COLO668 (cell line): Measurements from ENCODE around the gene VSX1.
A peak's percentile ranks its signal among the peaks of the same experiment; 100 is the strongest.

Source experiments
- DNase-seq: peaks from one replicate; lab custom pipeline; 2025; ENCODE audit not compliant: unreplicated experiment; lab: John Stamatoyannopoulos, UW

VSX1 gene

GRCh38 chr20:25066386-25066785, 15.6 kb downstream of the VSX1 start:
- peak; percentile 44 for DNase-seq

- DNase-seq, result peak; percentile 55
These were observed 16.2 kb downstream of the VSX1 start for GRCh38 chr20:25065625-25066338.

- DNase-seq, result no peak
These were observed 16.8 kb downstream of the VSX1 start for GRCh38 chr20:25065072-25065624.

GRCh38 chr20:25064561-25065071, 17.3 kb downstream of the VSX1 start:
- DNase-seq, result no peak

- DNase-seq, result no peak
These were observed 18.0 kb downstream of the VSX1 start for GRCh38 chr20:25063981-25064380.

- no peak for DNase-seq
These were observed 18.4 kb downstream of the VSX1 start for GRCh38 chr20:25063546-25063945.

- no peak for DNase-seq
These were observed 19.1 kb downstream of the VSX1 start for GRCh38 chr20:25062841-25063240.

- no peak for DNase-seq
These were observed 20.0 kb downstream of the VSX1 start for GRCh38 chr20:25061821-25062530.

GRCh38 chr20:25061103-25061799, 20.7 kb downstream of the VSX1 start:
- no peak for DNase-seq

GRCh38 chr20:25059866-25060465, 22.0 kb downstream of the VSX1 start:
- no peak for DNase-seq

- DNase-seq, result peak; percentile 12
These were observed 22.8 kb downstream of the VSX1 start for GRCh38 chr20:25058847-25059810.

- DNase-seq, result peak; percentile 78
These were observed 23.7 kb downstream of the VSX1 start, which contains the start of gene ACSS1 for GRCh38 chr20:25058051-25058846. Gene ACSS1, minus strand, starts transcription at chr20:25058139. Its CDS starts 37 bp downstream, at chr20:25058102.

GRCh38 chr20:25057234-25058050, 24.5 kb downstream of the VSX1 start:
- DNase-seq, result peak; percentile 87

GRCh38 chr20:25056690-25057233, 25.2 kb downstream of the VSX1 start:
- DNase-seq, result no peak

- DNase-seq, result no peak
These were observed 26.0 kb downstream of the VSX1 start for GRCh38 chr20:25055711-25056495.

GRCh38 chr20:25054995-25055629, 26.8 kb downstream of the VSX1 start:
- DNase-seq, result no peak
